HEK293T (cell line): ENCODE measurements around the gene MAGEA10.

Experiments
- CTCF ChIA-PET: fragments of 350-600 bp; formaldehyde crosslinking; extraction: SDS; loops from one replicate; lab custom pipeline; 2021; ENCODE audit warnings: antibody characterized with exemption, inconsistent platforms; lab: Yijun Ruan, JAX
- POLR2A ChIA-PET: fragments of 350-600 bp; formaldehyde crosslinking; extraction: SDS; loops from one replicate; lab custom pipeline; 2020; ENCODE audit warnings: antibody characterized with exemption, inconsistent platforms; lab: Yijun Ruan, JAX
- DNase-seq: peaks from one replicate; pipeline ENCODE4 v3.0.0; 2012; ENCODE audit warnings: mixed read lengths; ENCODE audit errors: extremely low spot score
- ARNT ChIP-seq: fragments of 450-650 bp; IDR thresholded peaks from 2 replicates; pipeline ENCODE4 v1.6.1; 2017; ENCODE audit warnings: mild to moderate bottlenecking
- ELF4 ChIP-seq: fragments of 450-650 bp; IDR thresholded peaks from 2 replicates; pipeline ENCODE4 v1.6.1; 2017; ENCODE audit warnings: antibody characterized with exemption
- FOXK2 ChIP-seq: fragments of 450-650 bp; IDR thresholded peaks from 2 replicates; pipeline ENCODE4 v1.6.1; 2016; ENCODE audit warnings: mild to moderate bottlenecking
- HDGF ChIP-seq: fragments of 450-650 bp; IDR thresholded peaks from 2 replicates; pipeline ENCODE4 v1.6.1; 2017; ENCODE audit warnings: antibody characterized with exemption, borderline replicate concordance
- LEF1 ChIP-seq: fragments of 450-650 bp; IDR thresholded peaks from 2 replicates; pipeline ENCODE4 v1.6.1; 2017; ENCODE audit warnings: mild to moderate bottlenecking, borderline replicate concordance
- SUZ12 ChIP-seq: fragments of 450-650 bp; IDR thresholded peaks from 2 replicates; pipeline ENCODE4 v1.6.1; 2016; ENCODE audit warnings: mild to moderate bottlenecking
- TARDBP ChIP-seq: fragments of 450-650 bp; IDR thresholded peaks from 2 replicates; pipeline ENCODE4 v1.6.1; 2016
- TF ChIP-seq, protein P1 (sequence below): fragments of 450-650 bp; IDR thresholded peaks from 2 replicates; pipeline ENCODE4 v1.6.1; 2016

Gene MAGEA10

DNA sequence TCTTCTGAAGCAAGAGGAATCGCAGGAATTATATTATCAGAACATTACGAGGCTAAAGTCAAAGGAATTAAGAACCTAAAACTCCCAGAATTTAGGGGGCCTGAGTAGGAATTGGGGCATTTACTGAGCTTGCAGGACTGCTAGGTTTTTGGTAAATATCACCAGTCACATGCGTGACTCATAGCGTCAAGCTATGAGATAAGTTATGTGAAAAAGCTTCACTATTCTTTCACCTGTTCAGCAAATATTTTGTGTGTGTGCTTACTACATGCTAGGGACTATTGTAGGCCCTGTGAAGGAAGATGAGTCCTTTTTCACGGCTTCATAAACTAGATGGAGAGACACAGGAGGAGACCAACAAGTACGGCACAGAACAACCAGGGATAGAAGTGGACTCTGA lies 52.2 kb downstream of the MAGEA10 start:
- POLR2A ChIA-PET = no interaction called here

More for the DNA sequence above, 52.2 kb downstream of the MAGEA10 start:
- CTCF ChIA-PET = no interaction called here
- no peak for TF ChIP-seq ELF4
- TF ChIP-seq, protein P1, sequence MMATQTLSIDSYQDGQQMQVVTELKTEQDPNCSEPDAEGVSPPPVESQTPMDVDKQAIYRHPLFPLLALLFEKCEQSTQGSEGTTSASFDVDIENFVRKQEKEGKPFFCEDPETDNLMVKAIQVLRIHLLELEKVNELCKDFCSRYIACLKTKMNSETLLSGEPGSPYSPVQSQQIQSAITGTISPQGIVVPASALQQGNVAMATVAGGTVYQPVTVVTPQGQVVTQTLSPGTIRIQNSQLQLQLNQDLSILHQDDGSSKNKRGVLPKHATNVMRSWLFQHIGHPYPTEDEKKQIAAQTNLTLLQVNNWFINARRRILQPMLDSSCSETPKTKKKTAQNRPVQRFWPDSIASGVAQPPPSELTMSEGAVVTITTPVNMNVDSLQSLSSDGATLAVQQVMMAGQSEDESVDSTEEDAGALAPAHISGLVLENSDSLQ = no peak
- no peak for TF ChIP-seq FOXK2
- TF ChIP-seq TARDBP = no peak
- TF ChIP-seq LEF1 = no peak
- no peak for TF ChIP-seq SUZ12
- TF ChIP-seq HDGF = no peak
- no peak for TF ChIP-seq ARNT
- no peak for DNase-seq
